OCI-LY1 (cell line): Measurements from ENCODE around the gene GPX3.

ENCODE experiments used
- H2AFZ ChIP-seq: fragments of 200-600 bp; sonication (generic), shearing (Covaris generic); 2 replicates; pipeline ENCODE4 v1.6.0; 2014; ENCODE audit warnings: antibody characterized with exemption, mild to moderate bottlenecking, low read length
- H3F3A ChIP-seq: fragments of 200-600 bp; sonication (generic), shearing (Covaris generic); 2 replicates; pipeline ENCODE4 v1.6.0; 2014; ENCODE audit warnings: mild to moderate bottlenecking, antibody characterized with exemption, low read length, moderate library complexity; ENCODE audit not compliant: insufficient read depth
- H3K27ac ChIP-seq: fragments of 200-600 bp; sonication (generic); 2 replicates; pipeline ENCODE4 v1.5.1; 2014; ENCODE audit warnings: low read length, mixed run types, mild to moderate bottlenecking, low read depth; ENCODE audit not compliant: poor library complexity, severe bottlenecking
- H3K27me3 ChIP-seq: fragments of 200-600 bp; sonication (generic); 2 replicates; pipeline ENCODE4 v1.6.0; 2014; ENCODE audit warnings: antibody characterized with exemption, mild to moderate bottlenecking, low read length, moderate library complexity; ENCODE audit not compliant: insufficient read depth
- H3K36me3 ChIP-seq: fragments of 200-600 bp; sonication (generic); 2 replicates; pipeline ENCODE4 v1.6.1; 2014; ENCODE audit warnings: mild to moderate bottlenecking, antibody characterized with exemption, low read length, moderate library complexity, mixed read lengths; ENCODE audit not compliant: insufficient read depth
- H3K4me1 ChIP-seq: fragments of 200-600 bp; sonication (generic); 2 replicates; pipeline ENCODE4 v1.5.1; 2014; ENCODE audit warnings: mild to moderate bottlenecking, low read length, moderate library complexity; ENCODE audit not compliant: insufficient read depth, severe bottlenecking
- H3K4me2 ChIP-seq: fragments of 200-600 bp; sonication (generic), shearing (Covaris generic); 2 replicates; pipeline ENCODE4 v1.6.1; 2014; ENCODE audit warnings: low read length
- H3K4me3 ChIP-seq: fragments of 200-600 bp; sonication (generic); 2 replicates; pipeline ENCODE4 v1.5.1; 2014; ENCODE audit warnings: low read length, low read depth, mild to moderate bottlenecking, mixed read lengths; ENCODE audit not compliant: poor library complexity, severe bottlenecking
- H3K79me2 ChIP-seq: fragments of 200-600 bp; shearing (Covaris generic); 2 replicates; pipeline ENCODE4 v1.6.1; 2016; ENCODE audit warnings: mixed run types, low read length, mixed read lengths; ENCODE audit not compliant: insufficient read depth
- H3K9ac ChIP-seq: fragments of 200-600 bp; sonication (generic), shearing (Covaris generic); 2 replicates; pipeline ENCODE4 v1.6.1; 2014; ENCODE audit warnings: mild to moderate bottlenecking, low read length, mixed read lengths
- H3K9me2 ChIP-seq: fragments of 200-600 bp; sonication (generic), shearing (Covaris generic); 2 replicates; pipeline ENCODE4 v1.6.1; 2014; ENCODE audit warnings: low read depth, mild to moderate bottlenecking, low read length, mixed read lengths
- H3K9me3 ChIP-seq: fragments of 200-600 bp; shearing (Covaris generic); 2 replicates; pipeline ENCODE4 v1.6.1; 2014; ENCODE audit warnings: low read length, mixed read lengths
- H4K20me1 ChIP-seq: fragments of 200-600 bp; sonication (generic), shearing (Covaris generic); 2 replicates; pipeline ENCODE4 v1.6.0; 2016; ENCODE audit warnings: mild to moderate bottlenecking, low read length; ENCODE audit not compliant: insufficient read depth
- EZH2 ChIP-seq: fragments of 200-600 bp; sonication (generic), shearing (Covaris generic); IDR thresholded peaks from 2 replicates; pipeline ENCODE4 v1.8.0; 2017; ENCODE audit warnings: borderline replicate concordance, mixed run types, mild to moderate bottlenecking, antibody characterized with exemption, low read length, moderate library complexity, mixed read lengths
- TF ChIP-seq, protein P1 (sequence below): fragments of 200-600 bp; sonication (generic), shearing (Covaris generic); IDR thresholded peaks from 2 replicates; pipeline ENCODE4 v1.5.1; 2017; ENCODE audit warnings: mild to moderate bottlenecking, antibody characterized with exemption, low read length, moderate library complexity, mixed read lengths

The GPX3 gene

DNA sequence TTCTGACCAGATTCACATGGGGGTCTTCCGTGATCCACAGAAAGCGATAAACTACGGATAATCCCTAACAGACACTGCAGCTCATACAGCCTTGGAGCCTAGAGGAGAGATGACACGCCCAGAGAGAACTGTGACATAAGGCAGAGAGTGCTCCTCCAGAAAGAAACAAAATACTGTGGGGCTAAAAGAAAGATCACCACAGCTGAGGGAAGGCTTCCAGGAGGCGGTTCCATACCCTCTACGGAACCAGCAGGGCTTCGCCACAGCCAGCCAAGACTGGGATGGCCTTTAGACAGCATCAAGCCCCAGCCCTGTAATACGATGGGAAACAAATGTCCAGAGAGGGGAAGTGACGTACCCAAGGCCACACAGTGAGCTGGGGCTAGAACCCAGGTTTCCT, 19.3 kb downstream of the GPX3 start:
- Histone ChIP-seq H3K79me2 (no peaks in the 10 kb centered on the region), H3K27ac (no peak overlapping the region), H3K9ac (no peak overlapping the region), H3K27me3 (no peaks in the 10 kb centered on the region), H2AFZ (no peak overlapping the region), H4K20me1 (no peaks in the 10 kb centered on the region), H3K4me2 (no peak overlapping the region), H3K4me3 (no peak overlapping the region), H3K4me1 (no peaks in the 10 kb centered on the region), H3K9me2 (no peaks in the 10 kb centered on the region), H3K36me3 (peaks cover 99% of the 10 kb centered on the region), H3K9me3 (no peaks in the 10 kb centered on the region), H3F3A (no peaks in the 10 kb centered on the region)
- TF ChIP-seq EZH2, result no peak
- TF ChIP-seq, protein P1, sequence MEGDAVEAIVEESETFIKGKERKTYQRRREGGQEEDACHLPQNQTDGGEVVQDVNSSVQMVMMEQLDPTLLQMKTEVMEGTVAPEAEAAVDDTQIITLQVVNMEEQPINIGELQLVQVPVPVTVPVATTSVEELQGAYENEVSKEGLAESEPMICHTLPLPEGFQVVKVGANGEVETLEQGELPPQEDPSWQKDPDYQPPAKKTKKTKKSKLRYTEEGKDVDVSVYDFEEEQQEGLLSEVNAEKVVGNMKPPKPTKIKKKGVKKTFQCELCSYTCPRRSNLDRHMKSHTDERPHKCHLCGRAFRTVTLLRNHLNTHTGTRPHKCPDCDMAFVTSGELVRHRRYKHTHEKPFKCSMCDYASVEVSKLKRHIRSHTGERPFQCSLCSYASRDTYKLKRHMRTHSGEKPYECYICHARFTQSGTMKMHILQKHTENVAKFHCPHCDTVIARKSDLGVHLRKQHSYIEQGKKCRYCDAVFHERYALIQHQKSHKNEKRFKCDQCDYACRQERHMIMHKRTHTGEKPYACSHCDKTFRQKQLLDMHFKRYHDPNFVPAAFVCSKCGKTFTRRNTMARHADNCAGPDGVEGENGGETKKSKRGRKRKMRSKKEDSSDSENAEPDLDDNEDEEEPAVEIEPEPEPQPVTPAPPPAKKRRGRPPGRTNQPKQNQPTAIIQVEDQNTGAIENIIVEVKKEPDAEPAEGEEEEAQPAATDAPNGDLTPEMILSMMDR, result no peak

DNA sequence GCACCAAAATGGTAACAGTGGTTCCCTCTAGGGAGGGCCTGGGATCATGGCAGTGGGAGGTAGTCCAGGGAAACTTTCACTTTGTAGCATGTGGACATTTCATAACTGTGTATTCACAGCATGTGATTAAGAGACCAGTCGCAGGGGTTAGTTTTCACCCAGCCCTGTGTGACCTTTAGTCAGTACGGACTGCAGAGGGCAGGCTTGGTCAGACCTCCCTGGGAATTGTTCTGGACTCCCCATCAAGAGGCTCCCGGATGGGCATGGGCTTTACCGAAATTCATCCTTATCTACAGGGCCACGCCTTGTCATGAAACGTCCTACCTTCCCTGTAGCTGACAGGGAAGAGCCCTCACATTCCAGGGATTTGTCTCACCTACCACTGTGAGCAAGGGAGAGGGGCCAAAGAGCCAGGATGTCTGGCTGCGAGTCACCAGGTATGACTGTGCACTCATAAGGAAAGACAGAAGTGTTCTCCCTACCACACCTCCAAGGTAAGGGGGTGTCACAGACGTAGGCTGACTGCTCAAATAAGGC, 19.9 kb downstream of the GPX3 start:
- Histone ChIP-seq H4K20me1 (no peaks in the 10 kb centered on the region), H3K27ac (no peak overlapping the region), H3K79me2 (no peaks in the 10 kb centered on the region), H3K36me3 (peaks cover 99% of the 10 kb centered on the region), H3K9ac (no peak overlapping the region), H3F3A (no peaks in the 10 kb centered on the region), H3K4me1 (no peaks in the 10 kb centered on the region), H3K9me3 (no peaks in the 10 kb centered on the region), H3K9me2 (no peaks in the 10 kb centered on the region), H3K27me3 (no peaks in the 10 kb centered on the region), H3K4me2 (no peak overlapping the region), H3K4me3 (no peak overlapping the region), H2AFZ (no peak overlapping the region)
- no peak for TF ChIP-seq EZH2
- TF ChIP-seq, protein P1, result no peak; the same call in 1 of the 2 replicates

DNA sequence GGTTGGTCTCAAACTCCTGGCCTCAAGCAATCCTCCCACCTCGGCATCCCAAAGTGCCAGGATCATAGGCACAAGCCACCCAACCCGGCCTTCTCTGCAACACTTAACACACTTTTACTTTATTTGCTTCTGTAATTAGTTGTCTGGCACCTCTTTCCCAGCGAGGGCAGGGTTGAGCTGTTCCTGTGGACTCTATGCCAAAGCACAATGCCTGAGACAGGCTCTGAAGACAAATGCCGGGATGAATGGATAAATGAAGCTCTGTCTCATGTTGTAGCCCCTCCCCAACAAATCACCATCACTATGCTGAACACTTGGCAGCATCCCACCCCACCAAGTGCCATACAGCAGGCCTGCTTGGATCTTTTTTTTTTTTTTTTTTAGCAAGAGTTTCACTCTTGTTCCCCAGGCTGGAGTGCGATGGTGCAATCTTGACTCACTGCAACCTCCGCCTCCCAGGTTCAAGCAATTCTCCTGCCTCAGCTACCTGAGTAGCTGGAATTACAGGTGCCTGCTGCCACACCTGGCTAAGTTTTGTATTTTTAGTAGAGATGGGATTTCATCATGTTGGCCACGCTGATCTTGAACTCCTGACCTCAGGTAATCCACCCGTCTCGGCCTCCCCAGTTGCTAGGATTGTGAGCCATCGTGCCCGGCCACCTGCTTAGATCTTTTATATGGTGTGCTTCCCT, 21.3 kb downstream of the GPX3 start:
- Histone ChIP-seq H3K27me3 (no peaks in the 10 kb centered on the region), H3K9me2 (no peaks in the 10 kb centered on the region), H2AFZ (no peak overlapping the region), H3K4me1 (no peaks in the 10 kb centered on the region), H3K4me3 (no peak overlapping the region), H3K9ac (no peak overlapping the region), H3K79me2 (no peaks in the 10 kb centered on the region), H3K4me2 (no peak overlapping the region), H4K20me1 (no peaks in the 10 kb centered on the region), H3K27ac (no peak overlapping the region), H3K36me3 (peaks cover 98% of the 10 kb centered on the region), H3F3A (no peaks in the 10 kb centered on the region), H3K9me3 (no peaks in the 10 kb centered on the region)
- TF ChIP-seq EZH2, result no peak
- TF ChIP-seq, protein P1, result no peak
